ENCODE measurements around the gene MPHOSPH6. TPM values are rescaled to one million over a fixed set of nuclear protein-coding genes. Genes with fewer than 3 reads are reported as not detected.

Gene MPHOSPH6
- total and polyA plus RNA-seq, 2 of the 13 experiments (the other 11 are each of a cell fraction or from before 2014, with no cell fraction given), result 28.4 to 76.4 TPM

GRCh38 chr16:82169861-82170845 is at the start of gene MPHOSPH6 (continued):
- TF ChIP-seq PLSCR1 (CRISPR knock-in tag; IDR thresholded peaks at IDR 0.05; ENCODE audit: borderline replicate concordance), result no peak
- TF ChIP-seq TOPORS (CRISPR knock-in tag; IDR thresholded peaks at IDR 0.05), result peak; percentile 97
- peak; percentile 69; the same call in 1 of the 2 replicates for TF ChIP-seq ZNF335 (CRISPR knock-in tag; IDR thresholded peaks at IDR 0.05)
- TF ChIP-seq ZC3H4 (CRISPR knock-in tag; IDR thresholded peaks at IDR 0.05; ENCODE audit: borderline replicate concordance), result 0 out of 2 replicates have a peak, but pooled peaks have one; percentile 41
- TF ChIP-seq CEBPZ (IDR thresholded peaks at IDR 0.05; ENCODE audit: low read length), result no peak
- TF ChIP-seq LCORL (IDR thresholded peaks at IDR 0.05), result no peak
- TF ChIP-seq LCORL (CRISPR knock-in tag; IDR thresholded peaks at IDR 0.05), result peak; percentile 55
- TF ChIP-seq UBTF (CRISPR knock-in tag; IDR thresholded peaks at IDR 0.05), result peak; percentile 95
- TF ChIP-seq AHR (CRISPR knock-in tag; IDR thresholded peaks at IDR 0.05), result peak; percentile 70; the same call in 1 of the 2 replicates
- 0 out of 2 replicates have a peak, but pooled peaks have one; percentile 9 for TF ChIP-seq ONECUT2 (CRISPR knock-in tag; IDR thresholded peaks at IDR 0.05)
- TF ChIP-seq HDAC1 (CRISPR knock-in tag; IDR thresholded peaks at IDR 0.05), result peak; percentile 90
- peak; percentile 99 for TF ChIP-seq ZNF709 (CRISPR knock-in tag; IDR thresholded peaks at IDR 0.05)
- TF ChIP-seq ZNF83 (CRISPR knock-in tag; IDR thresholded peaks at IDR 0.05; ENCODE audit: borderline replicate concordance), result peak; percentile 76; the same call in 1 of the 2 replicates
- 0 out of 2 replicates have a peak, but pooled peaks have one; percentile 6 for TF ChIP-seq SOX13 (IDR thresholded peaks at IDR 0.05)
- peak in 1 of 2 experiments; percentile 70; a peak in 2 of 4 replicates for TF ChIP-seq SOX13 (CRISPR knock-in tag; conservative IDR thresholded peaks at IDR 0.05 in 1 of 2, IDR thresholded peaks at IDR 0.05 in 1 of 2)
- no peak for TF ChIP-seq LBX2 (CRISPR knock-in tag; IDR thresholded peaks at IDR 0.05; ENCODE audit: borderline replicate concordance)
- peak; percentile 92 for TF ChIP-seq REPIN1 (CRISPR knock-in tag; IDR thresholded peaks at IDR 0.05; ENCODE audit: borderline replicate concordance, low read depth)
- TF ChIP-seq NR0B2 (CRISPR knock-in tag; IDR thresholded peaks at IDR 0.05), result peak; percentile 96
- TF ChIP-seq BCL6 (CRISPR knock-in tag; IDR thresholded peaks at IDR 0.05), result peak; percentile 95
- no peak for TF ChIP-seq TCF12 (IDR thresholded peaks at IDR 0.05)
- peak; percentile 98 for TF ChIP-seq TCF12 (CRISPR knock-in tag; IDR thresholded peaks at IDR 0.05)

Data from HepG2 (cell line).